Natural killer cell (primary cell): ENCODE data around the gene MAFG. TPM values are rescaled to one million over a fixed set of nuclear protein-coding genes. Genes with fewer than 3 reads are reported as not detected.

Experiments used
- ATAC-seq, 3 donors: fragments of 150-1000 bp in 2 of 3; fragments of 200-7000 bp in 1 of 3; cut with Tn5 transposase; 1 replicate in 1 of 3; 2 replicates in 2 of 3; pipeline ENCODE4 v1.10.0; 2021; ENCODE audit warnings: mild to moderate bottlenecking in 2 of 3, moderate library complexity in 2 of 3
- DNase-seq, 2 donors: peaks; one replicate each; pipeline versions ENCODE4 v3.0.0 to v3.0.0-alpha.2; 2013 to 2021; ENCODE audit warnings: mixed read lengths in 1 of 2
- H3K27ac ChIP-seq: one replicate; pipeline ENCODE4 v1.5.1; 2013; ENCODE audit warnings: mild to moderate bottlenecking, low read length
- H3K27me3 ChIP-seq: one replicate; pipeline ENCODE4 v1.6.1; 2013; ENCODE audit warnings: low read length; ENCODE audit not compliant: control insufficient read depth, insufficient read depth
- H3K36me3 ChIP-seq: one replicate; pipeline ENCODE4 v1.6.1; 2013; ENCODE audit warnings: low read length; ENCODE audit not compliant: control insufficient read depth, insufficient read depth
- H3K4me1 ChIP-seq: one replicate; pipeline ENCODE4 v1.6.1; 2013; ENCODE audit warnings: low read length; ENCODE audit not compliant: control insufficient read depth, insufficient read depth
- H3K4me3 ChIP-seq: one replicate; pipeline ENCODE4 v1.5.1; 2013; ENCODE audit warnings: low read length
- H3K9me3 ChIP-seq: one replicate; pipeline ENCODE4 v1.6.1; 2013; ENCODE audit warnings: low read length; ENCODE audit not compliant: control insufficient read depth, insufficient read depth
- H3K27ac Mint-ChIP-seq, 2 donors: one replicate each; pipeline ENCODE4 v1.8.0; 2022; ENCODE audit warnings: mild to moderate bottlenecking in 2 of 2, mixed read lengths in 2 of 2, moderate library complexity in 1 of 2
- H3K27me3 Mint-ChIP-seq, 2 donors: one replicate each; pipeline ENCODE4 v1.8.0; 2022; ENCODE audit warnings: low read depth in 2 of 2, mixed read lengths in 2 of 2
- H3K36me3 Mint-ChIP-seq: one replicate; pipeline ENCODE4 v1.8.0; 2022; ENCODE audit warnings: mixed read lengths
- H3K4me1 Mint-ChIP-seq, 2 donors: one replicate each; pipeline ENCODE4 v1.8.0; 2022; ENCODE audit warnings: mixed read lengths in 2 of 2
- H3K4me3 Mint-ChIP-seq: one replicate; pipeline ENCODE4 v1.8.0; 2022; ENCODE audit warnings: mild to moderate bottlenecking, moderate library complexity, mixed read lengths
- H3K9me3 Mint-ChIP-seq, 2 donors: one replicate each; pipeline ENCODE4 v1.8.0; 2022; ENCODE audit warnings: mixed read lengths in 2 of 2
- WGBS: methylation state at CpG from one replicate; pipeline ENCODE4 v1.1.7; 2013; ENCODE audit warnings: missing lambda C conversion rate; ENCODE audit not compliant: insufficient coverage; 5-methylcytosine and 5-hydroxymethylcytosine counted together
- intact Hi-C: fragments of 100-400 bp; cut with micrococcal nuclease; formaldehyde crosslinking; loops from one replicate; pipeline ENCODE4 v1.14.2; 2022
- total RNA-seq, 4 donors: library from RNA; stranded (reverse); fragments of 120-200 nt in 1 of 4; gene quantifications; one replicate each; pipeline versions ENCODE4 v1.2.3 to v1.2.4, GENCODE V29; 2013 to 2022
- TF ChIP-seq, protein P1 (sequence below): fragments of 200-600 bp; IDR thresholded peaks from one replicate; pipeline ENCODE4 v1.8.0; 2022; ENCODE audit warnings: antibody characterized with exemption

The MAFG gene
- total RNA-seq, 3 donors from 2014 or later (not counting 1 experiment from before 2014, with no cell fraction given): 11.9 to 14.6 (median 13.2) TPM

- no peak overlapping the region for H3K4me3 Mint-ChIP-seq
- intact Hi-C loops: no loop called here
- TF ChIP-seq, protein P1, sequence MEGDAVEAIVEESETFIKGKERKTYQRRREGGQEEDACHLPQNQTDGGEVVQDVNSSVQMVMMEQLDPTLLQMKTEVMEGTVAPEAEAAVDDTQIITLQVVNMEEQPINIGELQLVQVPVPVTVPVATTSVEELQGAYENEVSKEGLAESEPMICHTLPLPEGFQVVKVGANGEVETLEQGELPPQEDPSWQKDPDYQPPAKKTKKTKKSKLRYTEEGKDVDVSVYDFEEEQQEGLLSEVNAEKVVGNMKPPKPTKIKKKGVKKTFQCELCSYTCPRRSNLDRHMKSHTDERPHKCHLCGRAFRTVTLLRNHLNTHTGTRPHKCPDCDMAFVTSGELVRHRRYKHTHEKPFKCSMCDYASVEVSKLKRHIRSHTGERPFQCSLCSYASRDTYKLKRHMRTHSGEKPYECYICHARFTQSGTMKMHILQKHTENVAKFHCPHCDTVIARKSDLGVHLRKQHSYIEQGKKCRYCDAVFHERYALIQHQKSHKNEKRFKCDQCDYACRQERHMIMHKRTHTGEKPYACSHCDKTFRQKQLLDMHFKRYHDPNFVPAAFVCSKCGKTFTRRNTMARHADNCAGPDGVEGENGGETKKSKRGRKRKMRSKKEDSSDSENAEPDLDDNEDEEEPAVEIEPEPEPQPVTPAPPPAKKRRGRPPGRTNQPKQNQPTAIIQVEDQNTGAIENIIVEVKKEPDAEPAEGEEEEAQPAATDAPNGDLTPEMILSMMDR: no peak
- ATAC-seq: no peak
- H3K27ac Mint-ChIP-seq: no peak overlapping the region
- H3K4me1 ChIP-seq: peaks cover 18% of the 10 kb centered on the region
- H3K27me3 Mint-ChIP-seq: no peaks in the 10 kb centered on the region
- no peaks in the 10 kb centered on the region for H3K9me3 Mint-ChIP-seq
- H3K27me3 ChIP-seq: peaks cover 3% of the 10 kb centered on the region
- peaks cover 0 to 15% of the 10 kb centered on the region in 2 donors for H3K4me1 Mint-ChIP-seq
- H3K9me3 ChIP-seq: no peaks in the 10 kb centered on the region
- no peak overlapping the region for H3K27ac ChIP-seq
- no peak for DNase-seq
- whole genome bisulfite sequencing: 96% methylated on average over 26 of the region's 26 CpGs
- peaks cover 26% of the 10 kb centered on the region for H3K36me3 ChIP-seq
- H3K36me3 Mint-ChIP-seq: no peaks in the 10 kb centered on the region
- H3K4me3 ChIP-seq: no peak overlapping the region
Measured at GRCh38 chr17:81907219-81908145, 20.1 kb downstream of the MAFG start.

DNA sequence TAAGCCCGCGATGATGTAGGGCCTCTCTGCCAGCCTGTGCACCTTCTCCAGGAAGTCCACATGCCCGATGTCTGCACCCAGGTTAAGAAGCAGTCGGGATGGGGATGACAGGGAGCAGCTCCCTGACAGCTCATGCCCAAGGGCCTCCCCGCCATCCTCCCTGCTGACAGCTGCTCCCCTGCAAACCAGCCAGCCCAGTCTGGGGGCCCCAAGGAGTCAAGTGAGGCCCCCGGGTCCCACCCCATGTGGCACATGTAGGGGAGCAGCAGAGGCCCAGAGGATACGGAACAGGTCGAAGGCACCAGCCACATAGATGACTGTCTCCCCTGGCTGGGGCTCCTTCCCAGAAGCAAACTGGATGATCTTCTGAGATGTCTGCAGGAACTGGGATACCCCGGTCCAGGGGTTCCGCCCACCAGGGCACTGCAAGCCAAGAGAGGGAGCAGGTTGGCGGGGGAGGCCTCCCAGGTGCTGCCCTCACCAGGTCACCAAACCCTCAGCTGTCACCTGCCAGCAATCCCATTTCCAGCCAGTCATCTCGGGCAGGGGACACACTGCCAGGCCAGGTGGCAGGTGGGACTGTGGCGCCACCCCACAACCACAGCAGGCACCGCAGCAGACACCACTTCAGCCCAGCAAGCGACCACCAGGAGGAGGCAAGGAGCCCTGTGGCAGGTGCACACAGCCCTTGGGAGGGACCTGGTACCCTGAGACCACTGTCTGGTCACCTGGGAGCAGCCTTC is 20.9 kb downstream of the MAFG start:
- H3K4me3 ChIP-seq: no peak overlapping the region
- WGBS: 94% methylated on average over 15 of the region's 15 CpGs
- H3K27ac ChIP-seq: no peak overlapping the region
- H3K36me3 ChIP-seq: peaks cover 22% of the 10 kb centered on the region
- H3K4me1 Mint-ChIP-seq: peaks cover 0 to 12% of the 10 kb centered on the region in 2 donors
- intact Hi-C loops: no loop called here
- TF ChIP-seq, protein P1: no peak
- no peak overlapping the region for H3K4me3 Mint-ChIP-seq
- no peak overlapping the region for H3K27ac Mint-ChIP-seq
- DNase-seq: no peak
- H3K27me3 ChIP-seq: peaks cover 5% of the 10 kb centered on the region
- H3K27me3 Mint-ChIP-seq: no peaks in the 10 kb centered on the region
- no peaks in the 10 kb centered on the region for H3K9me3 ChIP-seq
- no peaks in the 10 kb centered on the region for H3K9me3 Mint-ChIP-seq
- H3K4me1 ChIP-seq: peaks cover 17% of the 10 kb centered on the region
- ATAC-seq: no peak
- no peaks in the 10 kb centered on the region for H3K36me3 Mint-ChIP-seq

DNA sequence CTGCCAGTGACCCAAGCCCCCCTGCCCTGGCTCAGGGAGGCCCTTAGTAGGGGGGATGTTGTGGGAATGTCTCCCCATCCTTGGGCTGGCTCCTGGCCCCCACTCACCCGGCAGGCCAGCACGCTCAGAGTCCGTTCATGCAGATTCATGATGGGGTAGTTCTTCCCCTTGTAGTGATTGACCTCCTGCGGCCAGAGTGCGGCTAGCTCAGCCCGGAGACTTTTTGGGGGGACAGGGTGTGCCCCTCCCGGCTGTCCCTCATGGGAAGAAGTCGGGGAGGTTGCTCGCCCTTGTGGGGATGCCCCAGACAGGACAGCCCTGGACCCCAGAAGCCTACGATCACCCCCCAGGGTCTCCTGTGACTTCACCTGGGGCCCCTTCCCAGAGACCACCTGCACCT is 21.5 kb downstream of the MAFG start:
- Mint-ChIP-seq H3K27ac (no peak overlapping the region), H3K9me3 (no peaks in the 10 kb centered on the region), H3K4me3 (no peak overlapping the region), H3K27me3 (peaks cover 3% of the 10 kb centered on the region in 2 donors), H3K36me3 (no peaks in the 10 kb centered on the region), H3K4me1 (peaks cover 0 to 10% of the 10 kb centered on the region in 2 donors)
- peaks cover 18% of the 10 kb centered on the region for H3K4me1 ChIP-seq
- TF ChIP-seq, protein P1: no peak
- ATAC-seq (no peak), DNase-seq (no peak)
- H3K4me3 ChIP-seq: no peak overlapping the region
- no peak overlapping the region for H3K27ac ChIP-seq
- WGBS: 95% methylated on average over 10 of the region's 10 CpGs
- peaks cover 22% of the 10 kb centered on the region for H3K36me3 ChIP-seq
- peaks cover 8% of the 10 kb centered on the region for H3K27me3 ChIP-seq
- no peaks in the 10 kb centered on the region for H3K9me3 ChIP-seq
- intact Hi-C loops: no loop called here
